ENCODE results near the gene BZW1.

BZW1 gene

DNA sequence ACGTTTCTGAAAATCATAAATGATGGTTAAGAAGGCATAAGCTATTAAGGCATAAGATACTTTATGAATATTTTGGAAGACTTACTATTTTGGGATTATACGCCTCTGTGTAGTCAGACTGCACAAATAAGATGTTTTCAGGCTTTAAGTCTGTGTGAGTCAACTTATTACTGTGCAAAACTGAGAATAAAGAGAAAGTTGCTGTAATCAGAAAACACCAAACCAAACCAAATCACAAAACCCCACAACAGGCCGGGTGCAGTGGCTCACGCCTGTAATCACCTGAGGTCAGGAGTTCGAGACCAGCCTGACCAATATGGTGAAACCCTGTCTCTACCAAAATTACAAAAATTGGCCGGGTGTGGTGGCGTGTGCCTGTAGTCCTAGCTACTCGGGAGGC, 45.1 kb downstream of the BZW1 start:
- ATAC-seq (replicated peaks), result no peak
- Mint-ChIP-seq H3K4me1 (ENCODE audit: low read depth in 2 of 2) (peaks cover 35 to 56% of the 10 kb centered on the region in 2 donors), H3K9me3 (no peaks in the 10 kb centered on the region), H3K27ac (peak overlapping the region; percentile 83 to 90), H3K36me3 (ENCODE audit: insufficient read depth) (peaks cover 100% of the 10 kb centered on the region), H3K27me3 (no peaks in the 10 kb centered on the region), H3K4me3 (peak overlapping the region; percentile 22 to 37)
- DNase-seq, result no peak

DNA sequence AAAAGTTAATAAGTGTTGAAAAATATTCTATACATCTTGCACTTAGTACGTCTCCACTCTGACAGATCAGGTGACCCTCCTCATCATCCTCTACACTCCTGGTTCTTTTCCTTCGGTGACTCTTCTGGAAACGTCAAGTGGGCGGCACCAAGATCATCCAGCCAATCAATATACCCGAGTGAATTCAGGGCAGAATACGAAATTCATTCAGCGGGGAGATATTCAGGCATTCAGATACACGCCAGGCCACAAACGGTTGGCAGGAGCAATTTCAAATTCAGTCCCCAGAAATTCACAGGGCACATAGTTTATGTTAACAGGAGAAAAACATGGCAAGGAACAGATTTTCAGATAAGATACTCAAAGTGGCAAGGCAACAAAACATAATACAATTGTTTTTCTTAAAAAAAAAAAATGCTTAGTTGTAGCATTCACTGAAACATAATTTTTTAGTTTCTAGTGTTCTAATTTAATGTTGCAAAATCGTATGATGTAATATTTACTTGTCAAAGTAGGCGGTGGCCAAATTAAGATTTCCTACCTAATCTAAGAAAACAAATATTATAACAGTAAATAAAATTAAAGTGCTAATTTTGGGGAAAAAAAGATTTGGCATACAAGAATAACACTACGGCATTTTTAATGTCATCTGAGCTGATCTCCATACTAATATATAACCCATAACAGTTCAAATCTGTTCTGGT, 48.5 kb downstream of the BZW1 start:
- no peaks in the 10 kb centered on the region for H3K27me3 Mint-ChIP-seq
- DNase-seq (no peak), ATAC-seq (replicated peaks) (no peak)
- peak overlapping the region; percentile 70 to 84 for H3K27ac Mint-ChIP-seq
- peak overlapping the region; percentile 83 to 92 for H3K4me3 Mint-ChIP-seq
- no peaks in the 10 kb centered on the region for H3K9me3 Mint-ChIP-seq
- H3K4me1 Mint-ChIP-seq (ENCODE audit: low read depth in 2 of 2), result peaks cover 43 to 54% of the 10 kb centered on the region in 2 donors
- H3K36me3 Mint-ChIP-seq (ENCODE audit: insufficient read depth), result peaks cover 96% of the 10 kb centered on the region

DNA sequence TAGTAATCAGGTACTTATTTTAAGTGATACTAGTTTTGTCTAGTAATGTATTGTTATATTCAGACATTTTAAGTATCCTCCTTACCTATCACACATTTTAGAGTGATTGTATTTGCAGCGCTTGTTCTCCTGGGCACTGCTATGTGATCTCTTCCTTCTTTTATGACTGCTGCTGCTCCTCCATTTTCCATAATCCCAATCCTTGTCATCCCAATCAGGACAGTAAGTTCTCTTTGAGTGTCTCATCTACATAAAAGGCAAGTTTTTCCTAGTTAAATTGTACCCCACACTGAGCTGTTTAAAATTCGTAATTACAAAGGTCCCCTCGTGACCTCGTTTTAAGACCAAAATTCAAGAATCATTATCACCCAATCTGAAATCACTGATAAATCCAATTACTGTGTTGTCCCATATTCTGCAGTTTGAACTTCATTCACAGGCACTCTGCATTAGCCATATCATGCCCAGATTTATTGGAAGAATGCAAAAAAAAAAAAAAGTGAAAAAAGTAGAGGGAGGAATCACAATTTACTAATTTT, 50.0 kb downstream of the BZW1 start:
- DNase-seq (no peak), ATAC-seq (replicated peaks) (no peak)
- Mint-ChIP-seq H3K36me3 (ENCODE audit: insufficient read depth) (peaks cover 82% of the 10 kb centered on the region), H3K4me1 (ENCODE audit: low read depth in 2 of 2) (peaks cover 42 to 49% of the 10 kb centered on the region in 2 donors), H3K27me3 (no peaks in the 10 kb centered on the region), H3K27ac (peak overlapping the region; percentile 100), H3K4me3 (peak overlapping the region; percentile 81 to 92), H3K9me3 (no peaks in the 10 kb centered on the region)

DNA sequence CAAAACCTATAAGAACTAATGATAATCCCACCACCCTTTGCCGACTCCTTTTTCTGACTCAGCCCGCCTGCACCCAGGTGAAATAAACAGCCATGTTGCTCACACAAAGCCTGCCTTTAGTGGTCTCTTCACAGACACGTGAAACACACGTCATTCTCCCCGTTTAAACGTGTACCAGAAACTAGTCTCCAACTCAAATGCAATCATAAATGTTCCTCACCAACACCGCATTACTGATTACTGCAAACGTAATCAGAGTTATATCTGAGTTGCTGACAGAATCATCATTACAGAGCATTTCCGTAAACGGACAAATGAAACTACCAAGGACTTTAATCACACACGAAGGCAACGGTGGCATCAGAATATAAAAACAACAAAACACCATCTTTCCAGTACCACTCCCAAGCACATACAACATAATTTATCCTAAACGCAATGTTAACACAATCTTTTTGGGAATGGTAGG, 50.9 kb downstream of the BZW1 start:
- Mint-ChIP-seq H3K27ac (peak overlapping the region; percentile 100), H3K27me3 (no peaks in the 10 kb centered on the region), H3K4me3 (peak overlapping the region; percentile 81 to 92), H3K9me3 (no peaks in the 10 kb centered on the region), H3K36me3 (ENCODE audit: insufficient read depth) (peaks cover 73% of the 10 kb centered on the region), H3K4me1 (ENCODE audit: low read depth in 2 of 2) (peaks cover 37 to 42% of the 10 kb centered on the region in 2 donors)
- ATAC-seq (replicated peaks), result peak; percentile 52
- DNase-seq, result peak; percentile 59 to 65 (median 60)

DNA sequence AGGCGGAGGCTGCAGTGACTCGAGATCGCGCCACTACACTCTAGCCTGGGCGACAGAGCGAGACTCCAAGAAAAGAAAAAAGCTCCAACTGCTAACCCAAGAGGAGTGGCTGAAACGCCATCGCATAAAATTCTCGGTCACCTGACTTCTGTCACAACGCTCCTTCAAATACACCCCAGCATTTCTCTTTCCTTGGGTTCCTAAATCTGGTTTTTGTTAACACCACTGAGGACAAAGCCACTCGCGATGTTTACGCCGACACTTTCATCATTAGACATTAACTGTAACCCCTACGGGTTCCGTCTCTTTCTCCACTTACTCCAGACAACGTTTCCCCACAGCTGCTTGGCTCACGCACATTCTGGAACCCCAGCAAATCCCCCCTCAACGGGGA, 52.1 kb downstream of the BZW1 start:
- ATAC-seq (replicated peaks), result peak; percentile 2
- Mint-ChIP-seq H3K4me3 (peak overlapping the region; percentile 81 to 92), H3K9me3 (no peaks in the 10 kb centered on the region), H3K27me3 (no peaks in the 10 kb centered on the region), H3K36me3 (ENCODE audit: insufficient read depth) (peaks cover 61% of the 10 kb centered on the region), H3K27ac (peak overlapping the region; percentile 100), H3K4me1 (ENCODE audit: low read depth in 2 of 2) (peaks cover 27 to 33% of the 10 kb centered on the region in 2 donors)
- no peak for DNase-seq

DNA sequence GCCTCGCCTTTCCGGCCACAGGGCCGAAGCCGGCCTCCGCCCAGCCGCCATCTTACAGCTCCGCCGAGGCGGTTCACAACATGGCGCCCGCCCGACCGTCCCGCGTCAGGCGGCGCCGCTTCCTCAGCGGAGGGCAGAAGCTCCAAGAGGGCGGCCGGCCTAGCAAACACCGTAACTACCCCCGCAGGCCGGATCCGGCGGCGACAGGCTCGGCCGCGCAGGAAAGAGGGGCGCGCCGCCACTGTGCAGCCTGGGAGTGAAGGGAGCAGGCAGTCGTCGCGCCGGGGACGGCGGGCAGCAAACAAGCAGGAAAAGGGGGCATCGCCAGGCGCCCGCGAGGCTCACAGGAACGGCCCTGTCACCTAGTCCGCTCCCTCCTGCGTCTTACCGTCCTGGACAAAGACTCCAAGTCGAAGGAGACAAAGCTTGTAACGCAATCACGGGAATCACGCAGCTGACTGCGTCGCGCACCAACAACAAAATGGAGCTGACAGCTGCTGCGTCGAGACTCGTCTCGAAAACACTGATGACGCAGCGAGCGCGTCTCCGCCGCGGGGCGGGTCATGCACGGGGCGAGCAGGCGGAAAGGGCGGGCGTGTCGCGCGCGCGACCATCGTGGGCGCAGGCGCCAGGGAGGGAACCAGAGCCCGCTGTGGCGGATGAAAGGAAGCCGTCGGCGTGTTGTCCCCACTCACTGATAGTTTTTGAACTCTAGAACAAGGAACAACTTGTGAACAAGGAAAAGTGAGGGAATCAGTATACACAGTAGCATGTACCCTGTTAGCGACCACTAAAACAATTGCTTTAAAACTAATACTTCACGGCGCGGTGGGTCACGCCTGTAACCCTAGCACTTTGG, 52.7 kb downstream of the BZW1 start, which contains the start of gene CLK1:
CLK1 (minus strand) TSS at position 483 of the 859 bp plus-strand sequence. CDS start 2,796 bp downstream, outside the sequence.
- no peaks in the 10 kb centered on the region for H3K27me3 Mint-ChIP-seq
- peak; percentile 93 to 95 (median 94) for DNase-seq
- peak within 1 kb of the TSS; percentile 100 for H3K27ac Mint-ChIP-seq
- ATAC-seq (replicated peaks), result peak; percentile 80
- peaks cover 55% of the 10 kb centered on the region for H3K36me3 Mint-ChIP-seq (ENCODE audit: insufficient read depth)
- H3K9me3 Mint-ChIP-seq, result no peaks in the 10 kb centered on the region
- peak within 1 kb of the TSS; percentile 81 to 92 for H3K4me3 Mint-ChIP-seq
- H3K4me1 Mint-ChIP-seq (ENCODE audit: low read depth in 2 of 2), result peaks cover 29 to 31% of the 10 kb centered on the region in 2 donors

DNA sequence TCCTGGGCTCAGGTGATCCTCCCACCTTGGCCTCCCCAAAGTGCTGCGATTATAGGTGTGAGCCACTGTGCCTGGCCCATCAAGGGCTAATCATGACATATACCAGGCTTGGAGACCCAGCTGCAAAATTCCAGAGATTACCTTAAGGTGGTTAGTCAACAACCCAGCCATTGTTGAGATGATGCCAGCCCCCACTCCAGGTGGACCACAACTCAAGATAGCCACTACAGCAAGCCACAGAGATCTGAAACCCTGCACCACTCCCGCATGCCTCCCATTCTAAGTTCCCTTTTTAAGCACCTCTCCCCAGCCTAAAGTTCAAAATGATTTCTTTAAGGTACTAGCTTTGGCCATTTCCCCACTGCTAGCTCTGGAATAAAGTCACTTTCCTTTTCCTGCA, 57.3 kb downstream of the BZW1 start:
- DNase-seq (no peak), ATAC-seq (replicated peaks) (no peak)
- peak overlapping the region; percentile 50 to 51 for H3K4me3 Mint-ChIP-seq
- H3K4me1 Mint-ChIP-seq (ENCODE audit: low read depth in 2 of 2), result peaks cover 7 to 8% of the 10 kb centered on the region in 2 donors
- H3K27me3 Mint-ChIP-seq, result no peaks in the 10 kb centered on the region
- H3K36me3 Mint-ChIP-seq (ENCODE audit: insufficient read depth), result peaks cover 30% of the 10 kb centered on the region
- H3K27ac Mint-ChIP-seq, result peak overlapping the region; percentile 71 to 79
- H3K9me3 Mint-ChIP-seq, result no peaks in the 10 kb centered on the region

DNA sequence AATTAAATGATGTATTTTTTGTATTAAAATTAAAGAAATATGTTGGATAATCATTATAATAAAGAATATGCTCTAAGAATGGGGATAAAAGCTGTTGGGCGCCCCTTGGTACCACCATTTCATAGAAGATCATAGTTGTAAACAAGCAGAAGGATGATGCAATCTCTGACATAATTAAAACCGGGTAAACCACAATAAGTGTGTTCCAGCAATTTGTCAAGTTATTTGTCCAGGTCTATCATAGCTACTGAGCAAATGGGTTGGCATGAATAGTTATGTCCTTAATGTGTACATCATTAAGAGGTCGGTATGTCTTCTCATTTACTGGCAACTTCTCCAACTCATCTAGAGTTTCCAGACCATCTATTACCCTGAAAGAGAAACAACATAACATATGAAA, 59.4 kb downstream of the BZW1 start:
- DNase-seq (no peak), ATAC-seq (replicated peaks) (no peak)
- no peak overlapping the region for H3K4me3 Mint-ChIP-seq
- peaks cover 42% of the 10 kb centered on the region for H3K36me3 Mint-ChIP-seq (ENCODE audit: insufficient read depth)
- H3K9me3 Mint-ChIP-seq, result no peaks in the 10 kb centered on the region
- H3K27ac Mint-ChIP-seq, result no peak overlapping the region
- peaks cover 6 to 7% of the 10 kb centered on the region in 2 donors for H3K4me1 Mint-ChIP-seq (ENCODE audit: low read depth in 2 of 2)
- H3K27me3 Mint-ChIP-seq, result no peaks in the 10 kb centered on the region

DNA sequence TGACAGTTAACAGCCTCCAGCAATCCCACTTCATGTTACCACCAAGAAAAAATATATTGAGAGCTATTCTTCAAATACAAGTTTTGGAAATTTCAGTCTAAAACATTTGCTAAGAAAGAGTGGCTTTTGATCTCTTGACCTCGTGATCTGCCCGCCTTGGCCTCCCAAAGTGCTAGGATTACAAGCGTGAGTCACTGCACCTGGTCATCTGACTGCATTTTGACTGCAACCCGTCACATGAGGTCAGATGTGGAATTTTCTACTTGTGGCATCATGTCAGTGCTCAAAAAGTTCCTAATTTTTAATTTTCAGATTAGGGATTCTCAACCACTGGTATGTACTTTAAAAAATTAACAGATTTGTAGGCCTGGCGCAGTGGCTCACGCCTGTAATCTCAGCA, 61.9 kb downstream of the BZW1 start:
- Mint-ChIP-seq H3K9me3 (no peaks in the 10 kb centered on the region), H3K4me1 (ENCODE audit: low read depth in 2 of 2) (peaks cover 5% of the 10 kb centered on the region in 2 donors), H3K27me3 (no peaks in the 10 kb centered on the region), H3K4me3 (no peak overlapping the region), H3K36me3 (ENCODE audit: insufficient read depth) (peaks cover 56% of the 10 kb centered on the region), H3K27ac (no peak overlapping the region)
- DNase-seq, result no peak
- no peak for ATAC-seq (replicated peaks)
